Activated naive CD4-positive, alpha-beta T cell treated with anti-CD3 and anti-CD28 coated beads for 36 hours (primary cell): ENCODE data around the gene TNFSF15. TPM values are rescaled to one million over a fixed set of nuclear protein-coding genes. Genes with fewer than 3 reads are reported as not detected.

Source experiments
- CTCF ChIA-PET: fragments of 350-600 bp; sonication (Branson Sonifier 250); formaldehyde crosslinking; loops from one replicate; lab custom pipeline; 2021; ENCODE audit warnings: antibody characterized with exemption; lab: Charles Lee
- DNase-seq: peaks from one replicate; pipeline ENCODE4 v3.0.0-alpha.2; 2020
- H3K27ac Mint-ChIP-seq: one replicate; pipeline ENCODE4 v1.8.0; 2021; ENCODE audit warnings: mild to moderate bottlenecking, mixed read lengths
- H3K27me3 Mint-ChIP-seq: one replicate; pipeline ENCODE4 v1.8.0; 2021; ENCODE audit warnings: low read depth, mixed read lengths
- H3K36me3 Mint-ChIP-seq: one replicate; pipeline ENCODE4 v1.8.0; 2021; ENCODE audit warnings: low read depth, mixed read lengths
- H3K4me1 Mint-ChIP-seq: one replicate; pipeline ENCODE4 v1.8.0; 2021; ENCODE audit warnings: low read depth, mixed read lengths
- H3K4me3 Mint-ChIP-seq: one replicate; pipeline ENCODE4 v1.8.0; 2021; ENCODE audit warnings: mild to moderate bottlenecking, moderate library complexity, mixed read lengths
- H3K9me3 Mint-ChIP-seq: one replicate; pipeline ENCODE4 v1.8.0; 2021; ENCODE audit warnings: mixed read lengths
- intact Hi-C: fragments of 100-400 bp; cut with micrococcal nuclease; formaldehyde crosslinking; loops from one replicate; pipeline ENCODE4 v1.15.1; 2023
- total RNA-seq, 2 experiments: library from RNA; stranded (reverse); gene quantifications; one replicate each; pipeline ENCODE4 v1.2.3, GENCODE V29; 2021

Gene TNFSF15
- total RNA-seq, 2 experiments from 2014 or later: 0.62 to 0.74 TPM

DNA sequence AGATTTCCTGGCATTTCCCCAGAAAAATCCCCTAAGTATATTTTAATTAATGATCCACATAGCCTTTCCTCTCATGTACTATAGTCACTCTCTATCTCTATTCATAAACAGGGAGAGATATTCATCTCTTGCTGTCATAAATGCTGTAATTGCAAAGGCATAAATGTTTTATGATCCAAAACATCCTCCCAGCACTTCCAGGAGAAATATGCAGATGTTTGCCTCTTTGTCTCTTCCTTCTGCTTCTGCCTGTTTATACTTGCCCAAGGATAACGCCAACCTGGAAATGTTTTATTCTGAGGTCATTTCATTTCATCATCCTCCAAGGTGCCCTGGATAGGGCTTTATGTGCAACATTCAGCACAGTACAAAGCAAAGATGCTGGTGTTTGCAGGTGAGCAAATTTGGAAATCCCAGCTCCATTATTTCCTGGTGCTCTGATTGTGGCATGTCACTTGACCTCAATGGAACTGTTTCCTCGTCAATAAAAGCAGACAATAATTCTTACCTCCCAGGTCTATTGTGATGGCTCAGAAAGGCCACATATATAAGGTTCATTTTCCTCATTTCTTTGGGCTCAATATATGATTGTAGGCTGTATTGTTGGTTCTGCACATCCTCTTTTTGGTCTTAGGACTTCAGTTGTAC is 6.9 kb downstream of the TNFSF15 start:
- no peaks in the 10 kb centered on the region for H3K36me3 Mint-ChIP-seq
- DNase-seq: no peak
- intact Hi-C loops: no loop called here
- CTCF ChIA-PET: no interaction called here
- no peaks in the 10 kb centered on the region for H3K9me3 Mint-ChIP-seq
- no peak overlapping the region for H3K4me3 Mint-ChIP-seq
- H3K27ac Mint-ChIP-seq: no peak overlapping the region
- peaks cover 2% of the 10 kb centered on the region for H3K27me3 Mint-ChIP-seq
- peaks cover 7% of the 10 kb centered on the region for H3K4me1 Mint-ChIP-seq

DNA sequence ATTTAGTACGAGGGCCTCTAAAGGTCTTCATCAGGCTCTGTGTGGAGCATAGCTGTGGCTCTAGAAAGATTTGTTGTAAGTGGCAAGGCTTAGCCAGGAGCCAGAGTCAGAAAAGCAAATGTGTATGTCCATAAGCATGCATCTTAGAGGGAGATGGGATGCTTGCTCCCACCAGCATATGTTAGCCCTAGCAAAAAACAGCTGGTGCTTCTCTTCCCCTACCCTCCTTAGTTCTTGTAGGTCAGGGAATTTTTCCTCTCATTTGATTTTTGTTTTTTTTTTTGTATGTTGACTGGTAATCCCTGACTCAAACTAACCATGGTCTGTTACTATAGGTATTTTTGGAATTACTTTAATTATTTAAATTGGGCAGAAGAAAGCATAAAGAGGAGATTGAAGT is 7.7 kb downstream of the TNFSF15 start:
- intact Hi-C loops: no loop called here
- CTCF ChIA-PET: no interaction called here

DNA sequence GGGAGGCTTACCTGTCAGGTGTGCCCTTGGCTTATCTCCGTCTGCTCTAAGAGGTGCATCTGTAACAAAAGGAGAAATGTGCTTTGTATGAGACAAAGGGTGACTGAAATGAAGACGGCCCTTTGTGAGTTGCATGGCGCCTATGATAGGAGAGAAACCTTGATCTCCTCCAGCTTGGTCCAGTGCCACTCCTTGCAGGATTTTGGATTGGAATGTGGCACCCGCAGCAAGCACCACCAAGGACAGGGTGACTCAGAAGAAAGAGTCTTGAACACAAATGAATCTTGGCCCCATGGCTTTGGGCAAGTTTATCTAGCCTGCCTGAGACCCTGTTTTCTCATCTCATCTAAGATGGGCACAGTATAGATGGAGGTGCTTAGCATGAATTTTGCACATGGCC is 13.4 kb downstream of the TNFSF15 start:
- no peaks in the 10 kb centered on the region for H3K27me3 Mint-ChIP-seq
- no peaks in the 10 kb centered on the region for H3K9me3 Mint-ChIP-seq
- CTCF ChIA-PET: no interaction called here
- DNase-seq: no peak
- H3K36me3 Mint-ChIP-seq: no peaks in the 10 kb centered on the region
- intact Hi-C loops: no loop called here
- H3K27ac Mint-ChIP-seq: no peak overlapping the region
- no peaks in the 10 kb centered on the region for H3K4me1 Mint-ChIP-seq
- no peak overlapping the region for H3K4me3 Mint-ChIP-seq

More for the DNA sequence above, 7.7 kb downstream of the TNFSF15 start:
- DNase-seq: no peak
- H3K27me3 Mint-ChIP-seq: peaks cover 2% of the 10 kb centered on the region
- no peaks in the 10 kb centered on the region for H3K36me3 Mint-ChIP-seq
- H3K9me3 Mint-ChIP-seq: no peaks in the 10 kb centered on the region
- peaks cover 4% of the 10 kb centered on the region for H3K4me1 Mint-ChIP-seq
- no peak overlapping the region for H3K27ac Mint-ChIP-seq
- no peak overlapping the region for H3K4me3 Mint-ChIP-seq

DNA sequence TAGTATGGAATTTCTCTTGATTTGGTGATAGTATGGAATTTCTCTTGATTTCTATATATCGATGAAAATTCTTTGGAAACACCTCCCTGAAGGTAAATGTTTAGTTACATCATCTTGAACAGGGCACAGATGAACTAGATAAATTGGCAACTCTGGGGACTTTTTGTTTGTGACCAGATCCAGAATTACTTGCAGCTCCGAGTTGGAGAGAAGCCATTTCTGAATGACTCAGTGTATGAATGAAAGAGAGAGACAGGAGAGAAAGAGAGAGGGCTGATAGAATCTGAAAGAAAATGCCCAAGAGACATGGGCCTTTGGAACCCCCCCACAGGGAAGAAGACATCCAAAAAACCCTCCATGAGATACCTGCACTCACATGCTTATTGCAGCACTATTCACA is 14.1 kb downstream of the TNFSF15 start:
- H3K4me1 Mint-ChIP-seq: no peaks in the 10 kb centered on the region

DNA sequence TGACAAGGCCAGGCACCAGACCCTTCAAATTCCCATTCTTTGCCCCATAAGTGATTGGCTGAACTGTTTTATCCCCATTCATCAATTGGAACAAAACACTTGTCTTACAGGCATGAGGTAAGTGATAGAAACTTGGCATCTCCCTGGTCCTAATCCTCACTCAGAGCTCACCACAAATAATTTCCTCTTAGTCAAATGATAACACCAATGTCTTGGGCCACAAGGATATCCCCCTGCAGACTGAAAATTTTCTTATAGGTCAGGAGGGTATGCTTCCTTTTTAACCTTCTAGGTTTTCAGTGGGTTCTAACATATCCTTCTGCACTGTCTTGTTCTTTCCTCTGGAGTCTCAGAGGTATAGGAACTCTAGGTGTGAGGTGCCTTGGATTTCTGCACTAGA is 14.5 kb downstream of the TNFSF15 start:
- Mint-ChIP-seq H3K27me3 (no peaks in the 10 kb centered on the region), H3K4me3 (no peak overlapping the region), H3K27ac (no peak overlapping the region), H3K4me1 (no peaks in the 10 kb centered on the region), H3K36me3 (no peaks in the 10 kb centered on the region), H3K9me3 (no peaks in the 10 kb centered on the region)
- CTCF ChIA-PET: no interaction called here
- intact Hi-C loops: no loop called here
- DNase-seq: no peak

More for the DNA sequence above, 14.1 kb downstream of the TNFSF15 start:
- Mint-ChIP-seq H3K27ac (no peak overlapping the region), H3K36me3 (no peaks in the 10 kb centered on the region), H3K4me3 (no peak overlapping the region), H3K27me3 (no peaks in the 10 kb centered on the region), H3K9me3 (no peaks in the 10 kb centered on the region)
- CTCF ChIA-PET: no interaction called here
- intact Hi-C loops: no loop called here
- no peak for DNase-seq

DNA sequence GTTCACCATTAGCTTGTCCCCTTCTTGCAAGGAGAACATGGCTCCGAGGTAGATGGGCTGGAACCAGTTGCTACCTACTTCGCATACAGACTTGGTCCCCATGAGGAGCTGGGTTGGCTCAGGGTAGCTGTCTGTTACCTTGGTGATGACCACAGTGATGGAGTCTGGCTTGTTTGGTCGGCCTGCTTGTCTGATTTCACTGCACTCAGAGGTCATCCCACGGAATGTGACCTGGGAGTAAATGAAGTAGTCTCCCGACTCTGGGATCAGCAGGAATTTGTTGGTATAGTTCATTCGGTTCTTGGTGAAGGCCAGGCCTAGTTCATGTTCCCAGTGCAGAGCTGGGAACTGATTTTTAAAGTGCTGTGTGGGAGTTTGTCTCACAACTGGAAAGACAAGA is 15.3 kb downstream of the TNFSF15 start:
- intact Hi-C loops: no loop called here

DNA sequence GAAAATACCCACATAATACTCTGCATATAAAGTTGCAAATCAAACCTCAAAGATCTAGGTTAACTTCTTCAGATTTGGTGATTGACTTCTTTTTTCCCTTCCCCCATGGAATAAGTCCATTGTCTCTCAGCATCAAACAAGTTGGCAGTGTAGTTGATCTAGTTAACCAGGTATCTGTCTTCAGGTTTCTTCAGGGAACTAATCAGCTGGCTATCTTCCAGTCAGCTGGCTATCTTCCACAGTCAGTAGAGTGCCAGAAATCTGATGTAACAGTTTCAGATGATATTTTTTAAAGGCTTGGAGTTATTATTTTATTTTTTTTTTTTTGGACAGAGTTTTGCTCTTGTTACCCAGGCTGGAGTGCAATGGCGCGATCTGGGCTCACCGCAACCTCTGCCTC is 16.8 kb downstream of the TNFSF15 start:
- no peaks in the 10 kb centered on the region for H3K36me3 Mint-ChIP-seq
- intact Hi-C loops: no loop called here
- no peaks in the 10 kb centered on the region for H3K4me1 Mint-ChIP-seq
- CTCF ChIA-PET: no interaction called here
- no peaks in the 10 kb centered on the region for H3K27me3 Mint-ChIP-seq
- no peak overlapping the region for H3K4me3 Mint-ChIP-seq
- H3K27ac Mint-ChIP-seq: no peak overlapping the region
- no peaks in the 10 kb centered on the region for H3K9me3 Mint-ChIP-seq
- no peak for DNase-seq

More for the DNA sequence above, 15.3 kb downstream of the TNFSF15 start:
- CTCF ChIA-PET: no interaction called here
- H3K36me3 Mint-ChIP-seq: no peaks in the 10 kb centered on the region
- no peak for DNase-seq
- no peaks in the 10 kb centered on the region for H3K4me1 Mint-ChIP-seq
- no peaks in the 10 kb centered on the region for H3K27me3 Mint-ChIP-seq
- H3K4me3 Mint-ChIP-seq: no peak overlapping the region
- H3K9me3 Mint-ChIP-seq: no peaks in the 10 kb centered on the region
- no peak overlapping the region for H3K27ac Mint-ChIP-seq

DNA sequence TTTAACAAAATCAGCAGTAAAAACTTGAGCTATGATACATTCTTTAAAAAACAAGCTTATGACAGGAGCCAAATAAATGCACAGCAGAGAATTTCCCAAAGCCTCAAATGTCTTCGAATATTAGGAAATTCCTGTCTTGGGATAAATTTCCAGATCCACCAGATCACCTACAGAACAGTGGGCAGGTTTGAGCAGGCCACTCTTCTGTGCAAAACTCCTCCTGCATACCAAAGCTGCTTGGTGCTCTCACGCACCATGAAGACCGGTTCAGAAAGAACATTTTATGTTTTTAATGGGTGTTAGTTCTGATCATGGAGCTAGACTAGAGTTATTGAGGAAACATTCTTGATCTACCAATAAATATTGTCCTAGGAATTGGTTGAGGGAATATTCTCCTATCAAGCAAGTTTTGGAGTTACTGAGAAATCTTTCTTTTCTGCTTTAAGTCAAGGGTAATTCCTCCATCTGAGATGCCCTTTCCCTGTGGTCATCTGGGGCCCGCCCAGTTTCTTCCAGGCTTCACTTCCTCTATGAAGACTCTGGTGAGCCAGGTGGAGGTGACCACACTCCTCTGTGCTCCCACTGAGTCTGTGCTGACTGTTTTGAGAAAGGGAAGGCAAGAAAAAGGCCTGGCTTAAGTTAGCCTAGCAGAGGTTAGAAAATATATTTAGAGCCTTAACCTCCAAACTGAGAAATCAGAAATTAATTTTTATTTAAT is 17.9 kb downstream of the TNFSF15 start:
- no peak for DNase-seq
- Mint-ChIP-seq H3K4me3 (no peak overlapping the region), H3K36me3 (no peaks in the 10 kb centered on the region), H3K27me3 (no peaks in the 10 kb centered on the region), H3K27ac (no peak overlapping the region), H3K9me3 (no peaks in the 10 kb centered on the region), H3K4me1 (no peaks in the 10 kb centered on the region)
- CTCF ChIA-PET: interaction anchor here (0.5 kb wide), 1 partner anchor 197 kb away, joined by 3 read pairs; no protein-coding TSS in a partner anchor
- intact Hi-C loops: no loop called here

DNA sequence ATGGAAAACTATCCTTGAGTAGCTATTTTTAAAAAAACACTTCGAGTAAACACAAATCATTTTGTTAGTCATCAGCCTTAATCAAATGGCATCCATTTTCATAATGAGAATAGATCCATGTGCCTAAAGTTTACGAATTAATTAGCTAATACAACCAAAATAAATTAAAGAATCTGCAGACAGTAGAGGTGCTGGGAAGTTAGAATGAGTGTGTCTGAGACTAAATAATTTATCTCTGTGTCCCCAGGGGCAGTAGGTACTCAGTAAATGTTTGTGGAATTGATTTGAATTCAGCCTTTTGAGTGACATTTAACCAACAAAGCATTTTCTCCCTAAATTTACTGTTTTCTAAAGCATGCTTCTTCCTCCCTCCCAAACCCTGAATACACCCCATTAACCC is 18.6 kb downstream of the TNFSF15 start:
- Mint-ChIP-seq H3K4me3 (no peak overlapping the region), H3K27ac (no peak overlapping the region)

DNA sequence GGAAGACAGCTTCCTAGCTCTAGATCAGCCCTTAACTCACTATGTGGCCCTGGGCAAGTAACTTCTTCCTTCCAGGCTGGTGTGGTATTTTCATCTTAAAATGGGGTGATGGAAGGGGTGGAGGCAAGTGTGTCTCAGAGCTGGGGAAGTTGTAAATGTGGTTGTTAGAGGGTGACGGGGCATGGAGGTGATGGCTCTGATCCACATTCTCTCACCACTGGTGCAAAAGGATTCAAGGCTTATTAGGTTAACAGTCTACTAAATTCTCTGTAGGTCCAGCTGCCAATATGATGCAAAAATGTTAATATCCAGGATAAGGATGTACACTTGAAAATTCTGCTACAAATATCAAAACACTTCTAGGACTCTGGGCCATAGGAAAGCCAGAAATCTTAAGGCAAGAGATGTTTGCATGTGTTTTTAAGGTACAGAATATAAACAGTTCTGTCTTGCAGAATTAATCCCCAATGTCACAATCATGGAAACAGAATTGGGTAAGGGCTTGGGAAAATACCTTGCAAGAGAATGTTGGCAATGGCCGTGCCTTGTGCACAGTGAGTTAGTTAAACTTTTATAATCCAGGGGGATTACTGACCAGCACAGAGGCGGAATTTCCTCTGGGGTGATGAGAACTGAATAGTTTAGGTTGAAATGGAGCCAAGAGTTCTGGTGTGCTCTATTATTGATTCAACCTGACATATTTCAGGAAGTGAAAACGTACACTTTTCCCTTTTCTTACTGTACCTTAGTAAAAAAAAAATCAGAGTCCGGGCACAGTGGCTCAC is 19.8 kb downstream of the TNFSF15 start:
- CTCF ChIA-PET: interaction anchor here (0.9 kb wide), 1 partner anchor 121 kb away, joined by 4 read pairs; no protein-coding TSS in a partner anchor
- Mint-ChIP-seq H3K36me3 (no peaks in the 10 kb centered on the region), H3K27ac (no peak overlapping the region), H3K4me3 (no peak overlapping the region), H3K27me3 (no peaks in the 10 kb centered on the region), H3K4me1 (no peaks in the 10 kb centered on the region), H3K9me3 (no peaks in the 10 kb centered on the region)
- DNase-seq: no peak
- intact Hi-C loops: no loop called here

More for the DNA sequence above, 18.6 kb downstream of the TNFSF15 start:
- Mint-ChIP-seq H3K4me1 (no peaks in the 10 kb centered on the region), H3K9me3 (no peaks in the 10 kb centered on the region), H3K27me3 (no peaks in the 10 kb centered on the region), H3K36me3 (no peaks in the 10 kb centered on the region)
- CTCF ChIA-PET: interaction anchor here (0.5 kb wide), 1 partner anchor 196 kb away, joined by 3 read pairs; no protein-coding TSS in a partner anchor
- DNase-seq: no peak
- intact Hi-C loops: no loop called here

DNA sequence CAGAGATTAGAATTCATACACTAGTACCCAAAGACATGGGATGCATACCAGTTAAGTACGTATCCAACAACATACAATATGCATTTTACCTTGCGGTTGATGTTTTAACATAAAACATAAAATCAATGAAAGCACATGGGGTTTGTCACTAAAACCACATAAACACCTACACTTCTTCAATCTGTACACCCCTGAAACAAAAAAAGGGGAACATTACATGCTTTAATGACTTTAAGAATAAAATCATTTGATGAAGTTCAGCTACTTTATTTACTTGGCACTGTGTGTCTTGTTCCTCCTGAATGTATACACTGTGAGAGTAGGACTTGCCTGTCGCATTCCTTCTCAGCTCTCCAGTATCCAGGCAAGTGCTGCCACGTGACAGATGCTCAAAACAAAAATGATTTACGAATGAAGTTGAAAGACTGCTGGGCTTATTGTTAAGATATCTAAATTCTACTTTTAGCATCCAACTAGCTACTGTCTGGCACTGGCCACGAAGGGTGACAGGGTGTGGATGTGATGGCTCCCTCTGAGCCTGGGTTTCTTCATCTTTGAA is 21.0 kb downstream of the TNFSF15 start:
- no peaks in the 10 kb centered on the region for H3K4me1 Mint-ChIP-seq
- no peaks in the 10 kb centered on the region for H3K9me3 Mint-ChIP-seq
- H3K36me3 Mint-ChIP-seq: no peaks in the 10 kb centered on the region
- CTCF ChIA-PET: interaction anchor here (0.7 to 0.9 kb wide), 2 partner anchors 122 to 131 kb away, joined by 3 to 4 read pairs; no protein-coding TSS in a partner anchor
- H3K4me3 Mint-ChIP-seq: no peak overlapping the region
- DNase-seq: no peak
- H3K27me3 Mint-ChIP-seq: no peaks in the 10 kb centered on the region
- intact Hi-C loops: no loop called here
- H3K27ac Mint-ChIP-seq: no peak overlapping the region

DNA sequence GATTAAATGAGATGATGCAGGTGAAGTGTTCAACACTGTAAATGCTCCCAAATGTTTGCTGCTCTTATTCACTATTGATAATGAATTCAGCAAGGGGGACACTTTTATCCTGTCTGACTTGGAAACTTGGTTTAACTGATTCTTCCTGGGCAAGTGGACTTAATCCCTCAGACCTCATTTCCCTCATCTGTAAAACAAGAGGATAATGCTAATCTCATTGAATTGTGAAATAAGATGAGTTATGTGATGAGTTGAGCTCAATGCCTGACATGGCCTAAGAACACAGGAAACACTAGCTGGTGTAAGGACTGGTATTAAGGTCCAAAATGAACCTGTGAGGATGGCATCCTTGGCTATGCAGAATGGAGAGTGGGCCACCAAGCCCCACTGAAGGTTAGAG is 23.3 kb downstream of the TNFSF15 start:
- H3K4me1 Mint-ChIP-seq: peaks cover 8% of the 10 kb centered on the region
- H3K9me3 Mint-ChIP-seq: no peaks in the 10 kb centered on the region
- no peaks in the 10 kb centered on the region for H3K36me3 Mint-ChIP-seq
- CTCF ChIA-PET: no interaction called here
- DNase-seq: no peak
- H3K4me3 Mint-ChIP-seq: no peak overlapping the region
- no peak overlapping the region for H3K27ac Mint-ChIP-seq
- intact Hi-C loops: no loop called here
- H3K27me3 Mint-ChIP-seq: no peaks in the 10 kb centered on the region
